IMR-90 (cell line): ENCODE data around the gene ANO2. TPM values are rescaled to one million over a fixed set of nuclear protein-coding genes. Genes with fewer than 3 reads are reported as not detected.

Source experiments
- ATAC-seq: fragments of 200-7000 bp; cut with Tn5 transposase; 2 replicates; pipeline ENCODE4 v1.9.1; 2020; ENCODE audit warnings: low read depth, mild to moderate bottlenecking, moderate library complexity
- BruUV-seq: library from RNA; stranded (reverse); fragments of 400-500 nt; replicated peaks from 2 replicates; lab custom pipeline; 2021; lab: Mats Ljungman, UMichigan
- CTCF ChIA-PET: fragments of 300-600 bp; formaldehyde crosslinking; extraction: SDS; loops from one replicate; lab custom pipeline; 2021; ENCODE audit warnings: antibody characterized with exemption; lab: Yijun Ruan, JAX
- POLR2A ChIA-PET: fragments of 300-600 bp; sonication (Branson Sonifier 250); formaldehyde crosslinking; loops from one replicate; lab custom pipeline; 2022; ENCODE audit warnings: antibody characterized with exemption; ENCODE audit not compliant: unreplicated experiment; lab: Charles Lee
- DNase-seq: peaks from one replicate; pipeline ENCODE4 v3.0.0; 2013
- H2AFZ ChIP-seq: replicated peaks from 2 replicates; pipeline ENCODE3; 2013; ENCODE audit warnings: low read length, mild to moderate bottlenecking; ENCODE audit not compliant: poor library complexity
- H2AK5ac ChIP-seq: 2 replicates; pipeline ENCODE4 v1.6.1; 2013; ENCODE audit warnings: low read depth, low read length, inconsistent platforms
- H2AK9ac ChIP-seq: replicated peaks from 2 replicates; pipeline ENCODE3; 2013; ENCODE audit warnings: mild to moderate bottlenecking, low read depth, low read length, moderate library complexity; ENCODE audit not compliant: poor library complexity
- H2BK120ac ChIP-seq: 2 replicates; pipeline ENCODE4 v1.6.1; 2013; ENCODE audit warnings: low read depth, low read length, inconsistent platforms
- H2BK15ac ChIP-seq: 3 replicates; pipeline ENCODE4 v1.6.1; 2013; ENCODE audit warnings: low read depth, low read length, inconsistent platforms
- H2BK20ac ChIP-seq: 2 replicates; pipeline ENCODE4 v1.6.1; 2013; ENCODE audit warnings: low read depth, mild to moderate bottlenecking, inconsistent platforms, low read length, moderate library complexity
- H2BK5ac ChIP-seq: 2 replicates; pipeline ENCODE4 v1.6.1; 2013; ENCODE audit warnings: mild to moderate bottlenecking, low read depth, low read length, inconsistent platforms; ENCODE audit not compliant: poor library complexity, severe bottlenecking
- H3K14ac ChIP-seq: replicated peaks from 2 replicates; pipeline ENCODE4 v1.6.1; 2013; ENCODE audit warnings: low read depth, low read length, inconsistent platforms
- H3K18ac ChIP-seq: 2 replicates; pipeline ENCODE4 v1.6.1; 2013; ENCODE audit warnings: low read depth, low read length, control low read depth
- H3K23ac ChIP-seq: 2 replicates; pipeline ENCODE4 v1.6.1; 2013; ENCODE audit warnings: low read depth, low read length, inconsistent platforms
- H3K27ac ChIP-seq: 2 replicates; pipeline ENCODE4 v1.5.1; 2013; ENCODE audit warnings: mild to moderate bottlenecking, control low read depth, low read length; ENCODE audit not compliant: insufficient read depth
- H3K27me3 ChIP-seq: 2 replicates; pipeline ENCODE4 v1.6.1; 2013; ENCODE audit warnings: low read length; ENCODE audit not compliant: control insufficient read depth, insufficient read depth
- H3K36me3 ChIP-seq: 2 replicates; pipeline ENCODE4 v1.6.1; 2013; ENCODE audit warnings: low read length, mixed read lengths; ENCODE audit not compliant: control insufficient read depth, insufficient read depth
- H3K4ac ChIP-seq: 2 replicates; pipeline ENCODE4 v1.6.1; 2013; ENCODE audit warnings: low read depth, low read length, inconsistent platforms
- H3K4me1 ChIP-seq: 2 replicates; pipeline ENCODE4 v1.6.1; 2013; ENCODE audit warnings: low read length, mixed read lengths; ENCODE audit not compliant: control insufficient read depth, insufficient read depth
- H3K4me2 ChIP-seq: 2 replicates; pipeline ENCODE4 v1.6.1; 2013; ENCODE audit warnings: low read depth, mild to moderate bottlenecking, control low read depth, low read length, moderate library complexity
- H3K4me3 ChIP-seq: 2 replicates; pipeline ENCODE4 v1.5.1; 2013; ENCODE audit warnings: low read depth, mild to moderate bottlenecking, control low read depth, low read length, moderate library complexity; ENCODE audit not compliant: insufficient read depth
- H3K56ac ChIP-seq: 2 replicates; pipeline ENCODE4 v1.6.1; 2013; ENCODE audit warnings: low read length, inconsistent platforms; ENCODE audit not compliant: insufficient read depth; ENCODE audit errors: extremely low read depth
- H3K79me1 ChIP-seq, 2 experiments: 2 replicates each; pipeline ENCODE4 v1.6.1; 2013; ENCODE audit warnings: low read length in 2 of 2, inconsistent platforms in 1 of 2, low read depth in 1 of 2
- H3K9ac ChIP-seq: 2 replicates; pipeline ENCODE4 v1.6.1; 2013; ENCODE audit warnings: low read depth, low read length, control low read depth
- H3K9me1 ChIP-seq: 2 replicates; pipeline ENCODE4 v1.6.1; 2013; ENCODE audit warnings: low read length, inconsistent platforms; ENCODE audit not compliant: insufficient read depth
- H3K9me3 ChIP-seq: 2 replicates; pipeline ENCODE4 v1.6.1; 2013; ENCODE audit warnings: low read length; ENCODE audit not compliant: control insufficient read depth, insufficient read depth
- H4K20me1 ChIP-seq: 2 replicates; pipeline ENCODE4 v1.6.1; 2013; ENCODE audit warnings: low read length, inconsistent platforms; ENCODE audit not compliant: insufficient read depth
- H4K5ac ChIP-seq: 2 replicates; pipeline ENCODE4 v1.6.1; 2013; ENCODE audit warnings: mild to moderate bottlenecking, low read depth, low read length, control low read depth
- H4K8ac ChIP-seq, 2 experiments: 2 replicates each; pipeline ENCODE4 v1.6.1; 2013; ENCODE audit warnings: low read depth in 2 of 2, low read length in 2 of 2, control low read depth in 1 of 2, inconsistent platforms in 1 of 2
- H4K91ac ChIP-seq: 2 replicates; pipeline ENCODE4 v1.6.1; 2013; ENCODE audit warnings: low read depth, low read length, inconsistent platforms; ENCODE audit not compliant: insufficient read depth
- BHLHE40 ChIP-seq: fragments of 150-350 bp; IDR thresholded peaks from 2 replicates; pipeline ENCODE4 v1.6.1; 2016; ENCODE audit warnings: mild to moderate bottlenecking, low read depth, low read length
- CEBPB ChIP-seq: IDR thresholded peaks from 2 replicates; pipeline ENCODE4 v1.6.1; 2012; ENCODE audit warnings: low read depth, low read length, improper control_type of control experiment
- FOS ChIP-seq: fragments of 150-350 bp; IDR thresholded peaks from 2 replicates; pipeline ENCODE4 v1.6.1; 2016; ENCODE audit warnings: low read depth, low read length
- MAZ ChIP-seq: IDR thresholded peaks from 2 replicates; pipeline ENCODE4 v1.6.1; 2012; ENCODE audit warnings: low read depth, mild to moderate bottlenecking, low read length, improper control_type of control experiment, moderate library complexity, borderline replicate concordance
- MXI1 ChIP-seq: IDR thresholded peaks from 2 replicates; pipeline ENCODE4 v1.6.1; 2012; ENCODE audit warnings: low read depth, mild to moderate bottlenecking, low read length, moderate library complexity, borderline replicate concordance
- NFE2L2 ChIP-seq: fragments of 150-350 bp; IDR thresholded peaks from 2 replicates; pipeline ENCODE4 v1.6.1; 2016; ENCODE audit warnings: low read depth, mild to moderate bottlenecking, low read length
- RAD21 ChIP-seq: IDR thresholded peaks from 2 replicates; pipeline ENCODE4 v1.6.1; 2012; ENCODE audit warnings: low read length, improper control_type of control experiment
- RCOR1 ChIP-seq: IDR thresholded peaks from 2 replicates; pipeline ENCODE4 v1.6.1; 2012; ENCODE audit warnings: mild to moderate bottlenecking, low read length, improper control_type of control experiment; ENCODE audit not compliant: insufficient replicate concordance
- RFX5 ChIP-seq: IDR thresholded peaks from 2 replicates; pipeline ENCODE4 v1.8.0; 2012; ENCODE audit warnings: low read depth, mild to moderate bottlenecking, low read length, moderate library complexity
- SMC3 ChIP-seq: fragments of 150-350 bp; IDR thresholded peaks from 2 replicates; pipeline ENCODE4 v1.6.1; 2016; ENCODE audit warnings: low read depth, mild to moderate bottlenecking, antibody characterized with exemption, low read length, moderate library complexity
- WGBS, 2 experiments: methylation state at CpG; one replicate each; pipeline versions ENCODE4 v1.1.5 to v1.1.7; 2013; ENCODE audit warnings: missing lambda C conversion rate in 2 of 2; ENCODE audit not compliant: insufficient read length in 1 of 2; ENCODE audit errors: extremely low coverage in 2 of 2; 5-methylcytosine and 5-hydroxymethylcytosine counted together
- dilution Hi-C: fragments of 300-500 bp; cut with HindIII; formaldehyde crosslinking; loops from one replicate; pipeline ENCODE4 v1.14.3; 2018; ENCODE audit warnings: low sequenced_read_pairs; ENCODE audit not compliant: unreplicated experiment
- in situ Hi-C: fragments of 300-500 bp; cut with MboI; formaldehyde crosslinking; loops from 3 replicates; pipeline ENCODE4 v1.14.3; 2019; ENCODE audit warnings: low sequenced_read_pairs, inconsistent platforms, mixed read lengths
- intact Hi-C: fragments of 100-400 bp; cut with micrococcal nuclease; formaldehyde crosslinking; loops from 2 replicates; pipeline ENCODE4 v1.10.0; 2022
- polyA plus RNA-seq, 3 experiments: library from polyadenylated mRNA; depleted of rRNA; stranded (reverse); fragments of >200 nt; gene quantifications; 2 replicates each; pipeline ENCODE4 v1.2.3, GENCODE V29; 2012; ENCODE audit warnings: low replicate concordance in 1 of 3
- total RNA-seq: library from RNA; depleted of rRNA; stranded (reverse); fragments of >200 nt; gene quantifications from 2 replicates; pipeline ENCODE4 v1.2.3, GENCODE V29; 2012
- TF ChIP-seq, protein P1 (sequence below): fragments of 150-350 bp; IDR thresholded peaks from 2 replicates; pipeline ENCODE4 v1.6.1; 2017; ENCODE audit warnings: mild to moderate bottlenecking, antibody characterized with exemption, low read length, low read depth
- TF ChIP-seq, protein P2 (sequence below): fragments of 150-350 bp; IDR thresholded peaks from 2 replicates; pipeline ENCODE4 v1.6.1; 2016; ENCODE audit warnings: low read depth, mild to moderate bottlenecking, low read length, moderate library complexity, borderline replicate concordance

ANO2 gene
- total and polyA plus RNA-seq, 2 of the 4 experiments (the other 2 are of a cell fraction) = 0.22 TPM; not detected in 1

DNA sequence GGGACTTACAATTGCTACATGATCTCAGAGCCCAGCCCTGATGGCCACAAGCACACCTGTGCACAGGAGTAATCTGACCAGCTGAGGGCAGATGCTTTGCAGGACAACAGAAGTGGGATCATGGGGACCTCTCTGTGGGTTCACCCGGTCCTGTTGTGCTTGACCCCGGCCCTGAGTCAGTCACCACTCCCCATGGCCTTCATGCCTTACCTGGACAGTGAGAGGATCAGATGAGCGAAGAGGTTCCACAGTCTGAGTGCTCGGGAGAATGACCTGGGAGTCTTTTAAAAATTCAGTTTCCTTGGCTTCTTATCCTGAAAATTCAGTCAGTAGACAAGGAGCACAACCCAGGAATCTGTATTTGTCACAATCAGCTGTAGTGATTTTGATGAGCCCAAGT, 425.0 kb downstream of the ANO2 start:
- no peak overlapping the region for H4K8ac ChIP-seq
- no peak overlapping the region for H2AFZ ChIP-seq
- no peak overlapping the region for H3K4ac ChIP-seq
- H3K27ac ChIP-seq = no peak overlapping the region
- no peaks in the 10 kb centered on the region for H3K36me3 ChIP-seq
- no peak overlapping the region for H2AK9ac ChIP-seq
- no peak overlapping the region for H3K23ac ChIP-seq
- no peak overlapping the region for H3K4me3 ChIP-seq
- H4K91ac ChIP-seq = no peak overlapping the region
- H3K9ac ChIP-seq = no peak overlapping the region
- no peaks in the 10 kb centered on the region for H3K79me1 ChIP-seq
- H2BK5ac ChIP-seq = no peak overlapping the region
- ATAC-seq (no peak), DNase-seq (no peak)
- no peaks in the 10 kb centered on the region for H3K27me3 ChIP-seq
- H2AK5ac ChIP-seq = no peak overlapping the region
- ChIA-PET POLR2A (no interaction called here), CTCF (no interaction called here)
- no peaks in the 10 kb centered on the region for H3K4me1 ChIP-seq
- H3K9me3 ChIP-seq = no peaks in the 10 kb centered on the region
- no peaks in the 10 kb centered on the region for H4K20me1 ChIP-seq
- intact Hi-C loops = no loop called here
- H3K14ac ChIP-seq = no peak overlapping the region
- in situ Hi-C loops = no loop called here
- TF ChIP-seq MXI1 (no peak), CEBPB (no peak), SMC3 (no peak), BHLHE40 (no peak), RAD21 (no peak), FOS (no peak), MAZ (no peak), NFE2L2 (no peak), RCOR1 (no peak), RFX5 (no peak)
- TF ChIP-seq, protein P1, sequence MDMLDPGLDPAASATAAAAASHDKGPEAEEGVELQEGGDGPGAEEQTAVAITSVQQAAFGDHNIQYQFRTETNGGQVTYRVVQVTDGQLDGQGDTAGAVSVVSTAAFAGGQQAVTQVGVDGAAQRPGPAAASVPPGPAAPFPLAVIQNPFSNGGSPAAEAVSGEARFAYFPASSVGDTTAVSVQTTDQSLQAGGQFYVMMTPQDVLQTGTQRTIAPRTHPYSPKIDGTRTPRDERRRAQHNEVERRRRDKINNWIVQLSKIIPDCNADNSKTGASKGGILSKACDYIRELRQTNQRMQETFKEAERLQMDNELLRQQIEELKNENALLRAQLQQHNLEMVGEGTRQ = no peak
- TF ChIP-seq, protein P2, sequence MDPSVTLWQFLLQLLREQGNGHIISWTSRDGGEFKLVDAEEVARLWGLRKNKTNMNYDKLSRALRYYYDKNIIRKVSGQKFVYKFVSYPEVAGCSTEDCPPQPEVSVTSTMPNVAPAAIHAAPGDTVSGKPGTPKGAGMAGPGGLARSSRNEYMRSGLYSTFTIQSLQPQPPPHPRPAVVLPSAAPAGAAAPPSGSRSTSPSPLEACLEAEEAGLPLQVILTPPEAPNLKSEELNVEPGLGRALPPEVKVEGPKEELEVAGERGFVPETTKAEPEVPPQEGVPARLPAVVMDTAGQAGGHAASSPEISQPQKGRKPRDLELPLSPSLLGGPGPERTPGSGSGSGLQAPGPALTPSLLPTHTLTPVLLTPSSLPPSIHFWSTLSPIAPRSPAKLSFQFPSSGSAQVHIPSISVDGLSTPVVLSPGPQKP = no peak
- H3K4me2 ChIP-seq = no peak overlapping the region
- H2BK120ac ChIP-seq = no peak overlapping the region
- no TSS peak for BruUV-seq
- 90% methylated on average over 2 of the region's 4 CpGs; no CpG with 5 or more reads in 1 of the 2 experiments for WGBS, 2 experiments
- H2BK15ac ChIP-seq = no peak overlapping the region
- no peak overlapping the region for H4K5ac ChIP-seq
- no peak overlapping the region for H3K18ac ChIP-seq
- no peak overlapping the region for H2BK20ac ChIP-seq
- dilution Hi-C loops = no loop called here
- H3K56ac ChIP-seq = no peak overlapping the region
- H3K9me1 ChIP-seq = 0 out of 2 replicates have a peak, but pooled peaks cover 10% of the 10 kb centered on the region
